H4 (cell line): ENCODE measurements around the gene HOXC12. TPM values are rescaled to one million over a fixed set of nuclear protein-coding genes. Genes with fewer than 3 reads are reported as not detected.

ENCODE experiments used
- DNase-seq: peaks from one replicate; pipeline ENCODE4 v3.0.0-alpha.2; 2015; ENCODE audit warnings: low spot score
- total RNA-seq: library from RNA; depleted of rRNA; stranded (reverse); fragments of >200 nt; shearing (Covaris generic); gene quantifications from 2 replicates; pipeline ENCODE4 v1.2.3, GENCODE V29; 2014

The HOXC12 gene
- total RNA-seq, 1 experiment from 2014 or later: not detected

GRCh38 chr12:53940443-53941014 lies 14.2 kb upstream of the HOXC12 start:
- DNase-seq: no peak

- no peak for DNase-seq
These were observed 13.5 kb upstream of the HOXC12 start for GRCh38 chr12:53941187-53941586.

- peak; percentile 29 for DNase-seq
These were observed 13.0 kb upstream of the HOXC12 start for GRCh38 chr12:53941750-53942149.

- no peak for DNase-seq
These were observed 12.2 kb upstream of the HOXC12 start for GRCh38 chr12:53942467-53942997.

- no peak for DNase-seq
These were observed 10.5 kb upstream of the HOXC12 start for GRCh38 chr12:53944209-53944608.

- DNase-seq: no peak
These were observed 9.5 kb upstream of the HOXC12 start for GRCh38 chr12:53944907-53945847.

GRCh38 chr12:53947743-53948142 lies 7.0 kb upstream of the HOXC12 start:
- DNase-seq: no peak

- DNase-seq: no peak
These were observed 5.8 kb upstream of the HOXC12 start for GRCh38 chr12:53948650-53949593.

- DNase-seq: no peak
These were observed 4.9 kb upstream of the HOXC12 start for GRCh38 chr12:53949631-53950436.

GRCh38 chr12:53950437-53950773 lies 4.3 kb upstream of the HOXC12 start:
- DNase-seq: no peak

- no peak for DNase-seq
These were observed 3.7 kb upstream of the HOXC12 start for GRCh38 chr12:53950789-53951576.

GRCh38 chr12:53951577-53952334 lies 2.9 kb upstream of the HOXC12 start:
- no peak for DNase-seq

- DNase-seq: no peak
These were observed 2.4 kb upstream of the HOXC12 start for GRCh38 chr12:53952335-53952694.

- DNase-seq: no peak
These were observed 1.6 kb upstream of the HOXC12 start for GRCh38 chr12:53952871-53953734.

GRCh38 chr12:53953831-53954693 lies 641 bp upstream of the HOXC12 start:
- DNase-seq: no peak

GRCh38 chr12:53955036-53955775 lies 503 bp downstream of the HOXC12 start:
- DNase-seq: no peak

- DNase-seq: no peak
These were observed 1.1 kb downstream of the HOXC12 start for GRCh38 chr12:53955776-53956250.
